DMS114 treated with DMSO at 0.1 percent for 48 hours (cell line): ENCODE results near the gene HEMK1.
A peak's percentile ranks its signal among the peaks of the same experiment; 100 is the strongest.

Experiments
- DNase-seq: peaks from one replicate; lab custom pipeline; 2025; ENCODE audit not compliant: unreplicated experiment; lab: John Stamatoyannopoulos, UW

The HEMK1 gene

GRCh38 chr3:50599716-50600118 is 30.4 kb downstream of the HEMK1 start:
- no peak for DNase-seq

- no peak for DNase-seq
Measured at GRCh38 chr3:50600141-50600753, 30.9 kb downstream of the HEMK1 start.

- DNase-seq = no peak
Measured at GRCh38 chr3:50600841-50601591, 31.7 kb downstream of the HEMK1 start.

- DNase-seq = no peak
Measured at GRCh38 chr3:50602595-50603191, 33.4 kb downstream of the HEMK1 start.

- DNase-seq = no peak
Measured at GRCh38 chr3:50603261-50604109, 34.2 kb downstream of the HEMK1 start.

- DNase-seq = no peak
Measured at GRCh38 chr3:50604110-50604621, 34.8 kb downstream of the HEMK1 start.

DNA sequence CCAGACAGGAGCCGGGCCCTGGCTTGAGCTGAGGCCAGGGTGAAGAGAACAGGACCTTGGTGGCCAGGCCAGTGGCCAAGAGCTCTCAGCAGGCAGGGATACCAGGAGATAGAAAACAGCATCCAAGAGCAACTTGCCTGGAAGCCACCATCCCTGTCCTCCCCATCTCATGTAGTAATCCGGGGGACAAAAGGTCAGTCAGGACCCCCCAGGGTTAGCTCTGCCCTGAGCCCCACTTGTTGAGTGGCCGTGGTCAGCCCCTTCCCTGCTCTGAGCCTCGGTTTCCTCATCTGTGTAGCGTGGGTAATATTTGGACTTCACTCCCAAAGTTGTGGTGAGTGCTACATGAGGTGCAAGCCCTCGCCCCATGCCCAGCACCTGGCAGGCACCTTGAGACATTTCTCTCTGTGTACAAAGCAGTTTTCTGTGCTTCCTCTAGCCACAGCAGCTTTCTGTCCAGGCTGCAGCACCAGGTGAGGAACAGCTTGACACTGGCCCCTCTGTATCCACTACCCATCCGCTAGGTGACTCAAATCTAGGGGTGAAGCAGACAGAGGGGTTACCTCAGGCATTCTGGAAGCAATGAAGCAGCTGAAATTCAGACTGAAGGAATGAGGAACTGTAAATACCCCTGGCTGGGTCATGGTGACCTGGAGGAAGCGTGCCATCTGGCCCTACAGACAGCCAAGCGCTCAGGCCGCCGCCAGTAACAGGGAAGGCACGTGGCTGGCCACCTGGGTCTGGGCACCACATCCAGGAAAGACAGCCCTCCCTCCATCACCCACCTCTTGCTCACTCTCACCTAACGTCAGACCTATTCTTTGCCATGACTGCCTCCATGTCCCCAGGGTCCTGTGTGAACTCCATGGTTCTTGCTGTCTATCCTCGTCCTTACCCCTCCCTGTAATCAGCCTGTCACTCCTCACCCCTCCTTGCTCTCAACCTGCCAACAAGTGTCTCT is 35.6 kb downstream of the HEMK1 start:
- no peak for DNase-seq

DNA sequence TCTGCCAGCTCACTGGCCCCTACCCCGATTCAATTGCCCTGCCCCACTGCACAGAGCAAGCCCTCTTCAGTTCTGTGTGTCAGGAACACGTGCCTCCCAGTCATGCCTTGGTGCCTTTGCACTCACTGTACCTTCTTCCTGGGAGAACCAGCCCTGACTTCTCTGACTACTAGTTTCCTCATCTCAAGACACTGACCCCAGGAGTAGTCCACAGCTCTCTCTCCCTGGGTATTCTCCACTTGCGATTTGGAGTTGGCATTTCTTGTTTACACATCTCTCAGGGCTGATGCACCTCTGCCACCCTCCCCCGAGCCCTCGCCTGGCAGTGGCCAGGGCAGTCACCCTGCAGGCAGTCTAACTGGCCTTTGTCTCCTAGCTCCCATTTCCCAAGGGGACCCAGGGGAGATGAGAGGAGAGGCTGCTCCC is 36.6 kb downstream of the HEMK1 start:
- no peak for DNase-seq

GRCh38 chr3:50606596-50606995 is 37.3 kb downstream of the HEMK1 start:
- DNase-seq = no peak

GRCh38 chr3:50607271-50608091 is 38.2 kb downstream of the HEMK1 start:
- DNase-seq = no peak

DNA sequence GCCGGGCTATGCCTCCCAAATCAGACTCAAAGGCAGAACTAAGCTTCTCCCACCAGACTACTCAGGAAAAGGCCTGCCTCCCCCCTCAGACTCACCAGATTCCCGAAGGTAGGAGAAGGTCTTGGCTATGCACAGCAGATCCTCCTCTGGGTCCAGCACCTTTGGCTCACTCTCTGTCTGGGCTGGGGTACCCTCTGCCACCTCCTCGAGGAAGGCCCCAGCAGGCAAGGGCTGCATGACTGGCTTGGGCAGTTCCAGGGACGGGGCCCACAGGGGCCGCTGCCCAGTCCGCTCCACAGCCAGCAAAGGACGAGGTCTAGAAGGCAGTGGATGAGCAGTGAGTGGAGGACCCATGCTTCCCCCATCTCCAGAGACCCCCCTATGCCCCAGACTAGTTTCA is 39.0 kb downstream of the HEMK1 start:
- no peak for DNase-seq

DNA sequence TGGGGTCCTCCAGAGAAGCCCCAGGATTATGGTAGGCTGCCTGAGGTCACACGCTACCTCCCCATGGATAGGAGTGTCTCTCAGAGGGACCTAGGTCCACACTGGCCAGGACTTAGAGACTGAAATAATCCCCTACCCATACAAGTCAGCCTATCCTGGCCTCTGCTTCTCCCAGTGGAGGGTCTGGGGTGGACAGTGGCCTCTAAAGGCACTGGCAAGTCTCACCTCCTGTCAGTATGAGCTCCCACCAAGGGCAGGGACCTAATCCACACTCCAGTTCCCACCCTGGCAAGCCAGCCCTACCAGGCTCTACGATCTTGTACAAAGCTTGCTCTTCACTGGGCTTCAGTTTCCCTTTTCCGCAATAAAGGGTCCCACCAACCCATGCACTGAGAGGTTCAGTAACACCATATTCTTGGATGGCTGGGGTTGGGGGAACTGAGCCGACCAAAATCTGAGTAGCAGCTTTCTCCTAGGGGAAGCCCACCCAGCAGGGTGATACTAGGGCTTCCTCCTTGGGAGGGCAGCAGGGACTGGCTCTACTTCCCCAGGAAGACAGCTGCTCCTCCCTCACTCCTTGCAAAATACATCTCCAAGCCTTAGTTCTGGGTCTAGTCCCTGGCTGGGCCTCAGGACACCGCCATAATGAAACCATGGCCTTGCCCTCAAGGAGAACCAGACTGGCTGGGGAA is 39.9 kb downstream of the HEMK1 start:
- DNase-seq = no peak

GRCh38 chr3:50609763-50610085 is 40.4 kb downstream of the HEMK1 start:
- no peak for DNase-seq

GRCh38 chr3:50610181-50610971 is 41.1 kb downstream of the HEMK1 start:
- no peak for DNase-seq

- no peak for DNase-seq
Measured at GRCh38 chr3:50610992-50611463, 41.7 kb downstream of the HEMK1 start.

- peak; percentile 76 for DNase-seq
Measured at GRCh38 chr3:50611464-50612233, 42.3 kb downstream of the HEMK1 start, which contains the start of gene CISH. TSS of gene CISH (minus strand) at chr3:50611774. CDS start at chr3:50611650, 124 bp downstream.
